GM19043 (cell line): ENCODE results near the gene LSAMP.

Source experiments
- ATAC-seq: cut with Tn5 transposase; IDR thresholded peaks from one replicate; pipeline ENCODE4 v1.9.1; 2021; ENCODE audit warnings: low read depth; ENCODE audit not compliant: unreplicated experiment

Gene LSAMP

DNA sequence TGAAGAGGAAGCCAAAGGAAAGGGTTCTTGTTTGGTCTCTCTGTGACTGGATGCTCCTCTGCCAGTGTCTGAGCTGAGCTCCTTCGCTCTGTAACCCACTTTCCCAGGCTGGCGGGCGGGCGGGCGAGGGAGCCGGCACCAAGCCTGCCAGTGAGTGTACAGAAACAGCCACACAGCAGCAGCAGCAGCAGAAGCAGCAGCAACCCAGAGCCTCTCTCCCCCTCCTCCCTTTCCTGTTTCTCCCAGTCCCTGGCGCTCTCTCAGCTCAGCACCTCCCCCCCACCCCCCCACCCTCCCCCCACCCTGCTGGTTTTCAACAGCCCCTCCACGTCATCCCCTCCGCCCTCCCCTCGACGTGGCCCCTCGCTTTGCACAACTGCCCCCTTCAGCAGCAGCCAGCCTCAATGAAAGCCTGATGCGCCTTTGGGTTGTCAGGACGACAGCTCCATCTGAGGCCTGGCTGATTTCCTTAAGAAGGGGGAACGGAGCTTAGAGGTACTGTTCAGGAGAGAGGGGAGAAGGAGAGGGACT is at the start of gene LSAMP:
Gene LSAMP (minus strand): TSS at position 177 of the 531 bp plus-strand sequence.
- no peak for ATAC-seq

- no peak for ATAC-seq
These were observed 47.1 kb upstream of the LSAMP start for GRCh38 chr3:116492379-116492778.

GRCh38 chr3:116483135-116483534 is 37.8 kb upstream of the LSAMP start:
- no peak for ATAC-seq

GRCh38 chr3:116476691-116477090 is 31.4 kb upstream of the LSAMP start:
- no peak for ATAC-seq

- no peak for ATAC-seq
These were observed 29.5 kb upstream of the LSAMP start for GRCh38 chr3:116474801-116475200.

DNA sequence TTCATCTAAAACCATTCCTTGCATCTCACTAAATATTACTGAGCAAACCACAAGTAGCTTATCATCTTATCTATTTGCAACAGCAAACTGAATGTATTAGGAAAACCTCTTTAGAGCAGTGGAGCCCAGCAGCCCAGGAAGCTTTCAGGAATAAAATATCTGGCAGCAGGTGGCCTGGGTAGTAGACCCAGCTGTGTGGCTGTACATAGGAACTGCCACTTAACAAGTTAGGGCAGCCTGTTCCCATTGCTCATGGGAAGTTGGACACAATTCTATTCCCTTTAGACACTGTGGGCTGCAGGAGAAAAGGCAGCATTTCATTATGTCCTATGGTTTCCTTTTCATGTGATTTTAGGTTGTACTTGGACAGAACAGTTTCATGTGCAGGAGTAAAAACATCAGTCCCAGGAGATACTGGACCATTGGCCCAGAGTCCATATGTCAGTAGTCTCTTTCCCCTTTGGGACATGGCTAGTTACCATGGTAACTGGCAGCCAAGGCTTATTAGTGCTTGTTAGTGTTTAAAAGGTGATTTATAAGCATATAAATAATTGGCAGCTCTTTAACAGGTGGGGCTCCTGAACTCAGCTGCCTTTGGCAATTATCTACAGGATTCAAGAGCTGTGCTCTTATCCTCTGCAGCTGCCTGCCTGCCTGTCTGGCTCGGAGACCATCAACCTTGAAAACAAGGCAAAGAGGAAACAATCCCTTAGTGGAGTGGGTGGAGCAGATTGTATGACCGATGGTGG is 28.9 kb upstream of the LSAMP start:
- ATAC-seq = no peak

GRCh38 chr3:116473602-116474001 is 28.3 kb upstream of the LSAMP start:
- no peak for ATAC-seq

DNA sequence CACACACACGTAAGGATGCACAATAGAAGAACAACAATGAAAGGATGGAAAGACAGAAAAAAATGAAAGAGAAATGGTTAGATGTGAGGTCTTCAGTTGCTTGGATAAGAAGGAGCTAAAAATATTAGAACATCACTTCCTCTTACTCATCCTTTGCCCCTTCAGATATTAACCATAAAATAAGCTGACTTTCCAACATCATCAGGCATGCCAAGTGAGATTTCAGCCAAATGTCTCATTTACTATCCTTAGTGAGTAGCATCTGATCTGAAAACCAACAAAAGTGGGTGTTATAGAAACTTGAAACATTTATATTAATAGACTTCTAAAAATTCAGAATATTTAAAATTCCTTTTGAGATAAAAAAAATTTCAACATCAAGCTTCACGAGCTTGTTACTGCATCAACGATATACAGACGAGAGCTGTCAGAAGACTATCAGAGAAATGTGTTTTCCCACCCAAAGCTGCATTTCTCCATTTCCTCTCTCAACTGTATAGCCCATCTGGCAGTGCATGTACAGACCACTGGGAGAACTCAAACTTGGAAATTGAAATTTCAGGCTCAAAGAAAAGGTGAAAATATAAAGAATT is 25.4 kb upstream of the LSAMP start:
- ATAC-seq = no peak

DNA sequence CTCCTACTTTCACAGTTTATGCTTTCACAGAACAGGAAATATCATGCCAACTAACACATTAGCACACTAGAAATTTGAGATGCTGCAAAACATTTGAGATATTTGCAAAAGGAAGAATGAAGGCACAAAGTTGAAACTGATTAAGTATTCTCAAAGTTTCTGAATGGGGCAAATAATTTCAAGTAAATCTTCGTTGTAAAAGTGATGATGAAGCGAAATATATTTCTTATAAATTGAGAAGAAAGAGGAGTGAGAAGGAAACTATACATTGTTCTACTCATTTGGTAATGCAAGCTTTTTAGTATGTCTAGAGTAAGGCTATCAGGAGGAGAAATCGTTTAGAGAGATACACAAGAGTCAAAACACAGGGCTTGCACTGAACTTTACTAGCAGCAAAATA is 24.3 kb upstream of the LSAMP start:
- ATAC-seq = no peak

DNA sequence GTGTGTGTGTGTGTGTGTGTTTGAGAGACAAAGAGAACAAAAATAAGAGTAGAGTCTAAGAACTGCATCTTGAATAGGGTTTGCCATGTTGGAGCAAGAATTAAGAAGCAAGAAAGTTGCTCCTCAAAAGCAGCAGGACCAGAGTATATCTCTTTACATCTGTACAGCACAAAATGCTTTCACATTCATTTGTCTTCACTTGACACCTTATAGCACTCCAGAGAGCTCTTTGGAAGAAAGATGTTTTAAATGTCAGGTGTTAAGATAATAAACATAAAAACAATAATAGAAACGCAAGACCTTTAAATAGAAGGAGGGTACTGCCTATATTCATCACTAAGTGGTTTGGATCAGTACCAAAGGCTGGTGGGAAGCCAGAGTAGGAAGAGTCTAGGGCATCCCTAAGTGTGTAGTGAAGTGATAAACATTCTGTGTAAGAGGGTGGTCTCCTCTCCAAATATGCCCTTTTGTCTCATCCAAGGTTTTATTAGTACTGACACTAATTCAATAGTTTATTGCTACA is 19.1 kb upstream of the LSAMP start:
- ATAC-seq = no peak

- ATAC-seq = no peak
These were observed 8.5 kb upstream of the LSAMP start for GRCh38 chr3:116453666-116454346.

- no peak for ATAC-seq
These were observed 4.5 kb upstream of the LSAMP start for GRCh38 chr3:116449546-116450350.

DNA sequence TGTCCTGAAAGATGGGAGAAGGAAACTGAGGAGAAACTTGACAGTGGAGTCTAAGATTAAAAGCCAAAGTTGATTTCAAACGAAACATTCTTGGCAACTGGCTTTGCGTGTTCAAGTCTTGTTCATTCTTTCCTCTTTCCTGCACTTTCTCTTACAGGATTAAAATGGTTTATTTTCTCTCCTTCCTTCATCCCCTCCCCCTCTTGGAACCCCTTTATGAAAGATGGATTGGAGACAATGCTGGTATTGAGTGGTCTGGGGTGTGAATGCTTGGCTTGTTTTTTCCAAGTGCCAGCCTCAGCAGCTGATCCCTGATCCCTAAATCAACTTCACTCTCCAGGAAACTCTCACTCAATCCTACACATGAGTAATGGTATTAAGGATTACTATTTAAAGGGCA is 703 bp upstream of the LSAMP start:
- ATAC-seq = no peak

DNA sequence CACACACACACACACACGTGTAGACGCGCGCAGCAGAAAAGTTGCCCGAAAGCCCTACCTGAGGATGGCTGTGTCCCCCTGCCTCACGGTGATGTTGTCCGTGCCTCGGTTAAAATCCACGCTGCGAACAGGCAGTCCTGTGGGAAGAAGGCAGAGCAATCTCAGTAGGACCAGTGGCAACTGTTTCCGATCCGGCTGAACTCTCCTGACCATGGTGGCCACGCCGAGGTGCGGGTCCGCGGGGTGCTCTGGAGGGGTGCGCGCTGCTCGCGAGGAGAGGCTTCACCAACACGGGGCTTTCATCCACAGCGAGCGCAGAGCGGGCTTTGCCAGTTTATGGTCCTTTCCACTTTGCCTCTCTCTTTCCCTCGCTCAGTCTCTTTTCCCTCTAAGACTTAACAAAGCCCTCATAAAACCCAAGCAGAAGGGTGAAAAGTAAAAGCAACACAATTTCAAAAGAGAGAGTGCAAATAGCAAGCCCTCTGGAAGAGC is 422 bp downstream of the LSAMP start:
- ATAC-seq = no peak

DNA sequence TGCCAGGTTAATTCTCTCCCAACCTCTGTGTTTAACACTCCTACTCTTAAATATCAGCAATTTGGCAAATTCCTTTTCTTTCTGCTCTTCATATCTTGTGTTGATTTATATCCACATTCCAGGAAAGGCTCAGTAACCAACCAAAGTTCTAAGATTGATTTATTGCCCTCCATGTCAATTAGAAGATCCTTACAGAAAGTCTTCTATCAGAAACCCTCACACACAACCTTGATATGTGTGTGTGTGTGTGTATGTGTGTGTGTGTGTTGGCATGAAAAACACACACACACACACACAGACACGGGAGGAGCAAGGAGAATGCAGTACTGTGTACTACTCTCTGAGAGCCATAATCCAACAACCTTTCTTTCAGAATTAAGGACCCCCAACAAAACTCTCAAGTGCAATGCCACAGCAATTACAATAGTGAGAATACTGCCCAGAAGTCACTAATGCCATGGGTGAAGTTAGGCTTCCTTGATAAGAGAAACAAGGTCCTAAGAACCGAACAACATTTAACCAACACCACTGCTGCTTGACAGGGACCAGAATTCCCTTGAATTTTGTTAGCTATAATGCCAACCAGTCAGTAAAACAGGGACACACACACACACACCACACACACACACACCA is 1.1 kb downstream of the LSAMP start:
- no peak for ATAC-seq

DNA sequence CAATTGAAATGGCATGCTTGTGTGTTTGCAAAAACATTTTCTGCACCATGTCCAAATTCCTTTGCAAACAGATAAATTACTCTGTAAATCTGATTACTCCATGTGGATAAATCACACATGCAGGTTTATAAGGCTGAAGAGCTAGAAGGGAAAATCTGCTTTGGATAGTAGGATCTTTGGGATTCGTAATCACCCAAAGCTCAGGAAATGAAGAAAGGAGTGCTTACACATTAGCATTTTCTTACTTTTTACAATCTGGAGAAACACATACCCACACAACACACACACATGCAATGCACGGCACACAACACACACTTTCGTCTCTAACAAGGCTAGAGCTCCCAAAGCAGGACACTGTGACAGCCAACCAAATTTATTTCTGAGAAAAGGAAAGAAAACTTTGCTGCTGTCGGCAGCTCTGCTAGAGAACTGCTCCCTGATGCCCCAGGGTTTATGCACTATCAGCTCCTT is 2.1 kb downstream of the LSAMP start:
- ATAC-seq = no peak

- no peak for ATAC-seq
These were observed 2.8 kb downstream of the LSAMP start for GRCh38 chr3:116442331-116443021.

DNA sequence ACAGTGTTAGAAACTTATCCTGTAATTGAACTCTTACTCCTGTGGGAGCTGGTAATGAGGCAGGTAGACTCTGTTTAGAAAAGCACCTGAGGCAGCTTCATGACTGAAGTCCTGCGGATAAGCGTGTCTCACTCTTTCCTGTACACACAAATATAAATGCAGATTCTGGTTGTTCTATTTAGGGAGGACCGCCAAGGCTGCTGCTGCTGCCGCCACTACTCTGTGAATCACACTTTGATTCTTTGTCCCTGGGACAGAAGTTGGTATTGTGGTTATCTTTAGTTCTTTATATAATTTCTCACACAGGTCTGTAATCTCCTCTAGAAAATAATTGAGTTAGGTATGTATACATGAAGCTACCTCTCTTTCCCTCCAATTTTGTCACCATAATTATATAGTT is 3.6 kb downstream of the LSAMP start:
- ATAC-seq = no peak

GRCh38 chr3:116440196-116440595 is 5.1 kb downstream of the LSAMP start:
- no peak for ATAC-seq
